GM15510 (cell line): ENCODE data around the gene HIVEP2.

Source experiments
- POLR2A ChIP-seq: IDR thresholded peaks from 3 replicates; pipeline ENCODE4 v1.6.1; 2011; ENCODE audit warnings: borderline replicate concordance; ENCODE audit not compliant: insufficient read length; ENCODE audit errors: extremely low read depth

Gene HIVEP2

DNA sequence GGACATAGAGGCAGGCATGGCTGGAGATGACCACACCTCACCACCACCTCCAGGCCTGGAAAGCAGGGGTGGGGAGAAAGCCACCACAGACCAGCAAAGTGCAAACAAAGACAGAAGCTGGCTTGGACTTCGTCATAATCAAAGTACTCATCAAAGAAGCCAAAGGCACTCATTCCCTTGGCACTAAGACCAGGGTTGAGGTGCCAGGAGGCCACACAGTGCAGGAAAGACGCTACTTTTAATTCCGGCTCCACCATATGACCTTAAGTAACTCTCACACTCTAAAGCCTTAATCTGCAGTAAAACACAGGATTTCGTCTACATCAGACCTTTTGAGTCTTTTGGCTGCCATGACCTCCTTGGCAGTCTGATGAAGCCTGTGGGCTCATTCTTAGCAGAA is 123.1 kb downstream of the HIVEP2 start:
- TF ChIP-seq POLR2A, result no peak

DNA sequence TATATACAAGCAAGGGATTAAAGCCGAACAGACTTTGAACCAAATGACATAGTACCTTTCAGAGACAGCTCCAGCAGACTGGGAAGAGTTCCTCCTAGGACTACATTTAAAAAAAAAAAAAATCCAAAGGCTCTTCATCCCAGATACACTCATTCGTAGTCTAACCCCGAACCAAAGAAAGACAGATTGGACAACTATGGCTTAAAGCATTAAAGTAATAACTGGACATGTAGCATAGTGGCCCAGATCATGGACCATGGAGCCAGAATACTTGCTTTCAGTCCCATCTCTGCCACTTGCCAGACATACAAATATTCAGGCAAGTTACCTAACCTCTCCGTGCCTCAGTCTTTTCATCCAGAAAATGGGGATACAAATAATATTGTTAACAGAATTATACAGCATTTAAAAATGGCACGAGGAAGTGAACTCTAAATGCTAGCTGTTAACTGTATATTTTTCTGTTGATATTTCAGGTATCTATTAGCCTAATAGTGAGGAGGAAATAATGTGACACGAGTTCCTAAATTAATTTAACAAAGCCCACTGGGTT is 123.7 kb downstream of the HIVEP2 start:
- TF ChIP-seq POLR2A, result no peak

DNA sequence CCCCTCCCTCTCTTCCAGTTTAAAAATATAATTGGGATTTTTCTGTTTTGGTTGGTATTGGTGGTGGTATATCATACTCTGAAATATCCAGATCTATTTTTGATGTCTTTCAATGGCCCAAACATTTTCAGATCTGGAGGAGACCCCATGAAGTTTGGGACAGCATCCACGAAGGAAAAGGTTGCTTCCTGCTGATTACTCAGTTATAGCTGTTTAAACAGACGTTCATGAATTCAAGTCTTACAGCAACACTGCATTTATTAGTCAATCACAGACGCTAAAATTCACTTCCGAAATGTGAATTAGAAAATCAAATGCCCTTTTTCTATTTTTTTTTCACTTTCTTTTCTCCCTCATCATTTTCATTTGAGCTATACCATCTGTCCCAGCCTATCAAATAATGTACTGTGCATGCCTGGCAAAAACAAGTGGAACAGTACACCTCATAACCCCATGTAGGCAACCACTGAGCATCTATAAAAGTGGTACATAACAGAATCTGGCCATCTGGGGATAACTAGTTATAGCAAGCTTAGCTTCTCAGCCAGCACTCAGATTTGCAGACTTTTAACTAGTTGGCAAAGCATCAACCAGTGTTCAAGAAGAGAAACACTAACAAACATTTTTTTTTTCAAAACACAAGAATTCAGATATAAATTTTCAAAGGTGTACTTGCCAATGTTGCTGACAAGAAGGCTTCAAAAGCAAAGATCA is 124.5 kb downstream of the HIVEP2 start:
- no peak for TF ChIP-seq POLR2A

DNA sequence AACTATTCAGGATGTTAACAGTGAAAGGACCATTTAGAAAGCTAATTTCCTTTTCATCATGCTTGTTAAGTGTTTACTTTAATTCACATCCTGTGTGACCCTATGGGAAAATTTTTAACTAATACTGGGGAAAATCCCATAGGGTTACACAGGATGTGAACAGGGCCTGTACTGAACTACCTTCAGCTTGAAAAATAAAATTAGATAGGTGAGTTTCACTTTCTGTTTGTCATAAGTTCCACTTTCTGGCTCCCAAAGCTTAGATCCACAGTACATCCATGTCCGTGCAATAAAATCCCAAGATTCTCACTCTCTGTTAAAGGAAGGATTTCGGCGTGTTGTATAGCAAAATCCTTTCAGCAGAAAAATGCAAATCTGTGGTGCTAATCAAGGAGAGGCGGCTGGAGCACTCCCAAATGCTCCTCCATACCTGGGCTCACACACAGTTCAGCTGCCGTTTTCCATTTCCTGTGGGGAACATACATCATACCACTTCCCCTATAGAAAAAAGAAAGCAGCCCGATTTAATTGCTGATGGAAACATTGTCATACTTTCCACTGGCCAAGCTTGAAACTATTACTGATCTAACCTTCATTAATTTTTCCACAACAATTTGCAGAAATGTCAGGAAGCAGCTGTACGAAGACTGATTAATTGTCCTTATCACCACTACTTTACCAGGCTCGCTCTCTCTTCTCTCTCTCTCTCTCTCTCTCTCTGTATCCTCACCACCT is 125.2 kb downstream of the HIVEP2 start:
- no peak for TF ChIP-seq POLR2A

DNA sequence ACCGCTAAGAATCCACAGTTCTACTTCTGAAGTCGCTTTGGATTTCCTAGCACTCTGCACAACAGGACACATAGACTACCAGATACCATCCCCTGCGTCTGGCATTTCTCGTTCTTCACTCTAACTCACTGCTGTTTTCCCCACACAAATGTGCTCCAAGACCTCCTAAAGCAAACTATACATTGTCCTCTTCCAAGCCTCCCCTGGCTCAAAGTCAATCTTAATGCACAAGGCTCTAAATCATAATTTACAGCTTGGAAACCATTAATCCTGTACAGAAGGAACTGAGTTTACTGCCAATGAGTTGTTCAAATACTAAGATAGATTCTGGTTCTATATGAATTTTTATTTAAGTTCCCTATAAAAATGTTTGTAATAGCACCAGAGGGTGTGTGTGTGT is 128.5 kb downstream of the HIVEP2 start:
- no peak for TF ChIP-seq POLR2A

DNA sequence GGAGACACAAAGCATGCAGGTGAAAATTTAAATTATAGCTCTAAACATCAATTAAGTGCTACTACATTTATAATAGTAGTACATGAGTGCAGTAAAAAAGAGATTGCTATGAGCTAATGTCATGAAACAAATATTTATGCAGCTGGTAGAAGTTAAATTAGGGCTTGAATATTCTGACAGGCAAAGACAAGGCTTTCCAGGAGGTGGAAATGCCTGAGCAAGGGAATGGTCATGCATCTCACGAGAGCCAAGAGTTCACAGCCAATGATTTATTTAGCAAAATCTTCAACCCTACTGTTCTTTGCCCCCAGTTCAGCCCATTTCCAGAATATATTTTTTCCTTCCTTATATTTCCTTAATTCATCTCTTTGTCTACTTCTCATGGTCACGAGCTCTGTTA is 128.9 kb downstream of the HIVEP2 start:
- TF ChIP-seq POLR2A, result no peak

DNA sequence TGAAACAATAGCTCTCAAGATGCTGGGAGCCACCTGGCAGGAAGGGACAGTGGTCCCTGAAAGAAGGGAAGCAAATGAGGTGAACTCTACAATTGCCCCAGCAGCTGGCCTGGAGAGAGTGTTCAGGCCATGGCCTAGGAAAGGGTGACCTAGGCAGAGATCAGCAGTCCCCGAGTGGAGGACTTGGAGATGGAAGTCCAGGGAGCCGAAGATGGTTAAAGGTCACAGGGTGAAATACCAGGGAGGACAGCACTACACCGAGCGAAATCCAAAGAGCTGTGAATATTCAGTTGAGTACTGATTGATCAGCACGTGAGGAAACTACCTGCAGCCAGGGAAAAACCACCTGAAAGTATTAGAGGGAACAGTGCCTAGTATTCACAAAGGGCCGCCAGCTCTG is 133.1 kb downstream of the HIVEP2 start:
- no peak for TF ChIP-seq POLR2A

DNA sequence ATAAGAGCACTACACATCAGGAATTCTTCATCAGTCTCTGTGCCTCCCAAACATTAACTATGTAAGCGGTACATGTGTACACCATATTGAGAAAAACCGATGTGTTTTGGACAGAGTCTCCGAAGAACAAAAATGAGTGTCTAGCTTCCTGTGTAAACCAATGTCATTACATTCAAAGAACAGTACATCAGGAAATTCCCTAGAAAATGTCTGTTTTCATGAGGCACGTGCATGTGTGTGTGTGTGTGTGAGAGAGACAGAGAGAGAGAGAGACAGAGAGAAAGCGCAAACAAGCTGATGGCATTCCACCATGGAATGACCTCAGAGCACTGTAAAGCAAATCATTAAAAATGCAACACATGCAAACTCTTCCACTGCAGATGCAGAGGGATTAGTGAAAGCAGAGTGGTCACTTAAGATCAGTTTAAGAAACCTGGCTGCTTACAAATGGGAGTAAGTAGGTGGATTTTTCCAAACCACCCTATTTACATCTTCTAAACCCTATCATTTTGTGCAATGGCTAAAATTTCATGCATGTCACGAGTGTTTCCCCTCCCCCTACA is 133.9 kb downstream of the HIVEP2 start:
- no peak for TF ChIP-seq POLR2A

DNA sequence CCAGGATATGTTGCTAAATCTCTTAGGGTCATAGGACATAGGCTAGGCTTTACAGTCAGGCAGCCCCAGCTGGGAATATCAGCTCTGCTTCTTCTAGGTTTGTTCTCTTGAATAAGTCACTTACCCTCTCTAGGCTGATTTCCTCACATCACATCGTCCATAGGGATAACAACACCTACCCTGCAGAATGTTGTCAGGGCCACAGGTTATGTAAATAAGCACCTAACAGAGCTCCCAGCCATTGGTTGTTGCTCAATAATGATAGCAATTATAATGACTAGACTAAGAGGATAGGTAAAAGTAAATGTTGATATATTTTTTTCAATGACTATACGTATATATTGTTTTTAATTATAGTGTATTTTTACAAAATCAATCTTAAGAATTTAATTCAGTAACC is 135.0 kb downstream of the HIVEP2 start:
- TF ChIP-seq POLR2A, result no peak

DNA sequence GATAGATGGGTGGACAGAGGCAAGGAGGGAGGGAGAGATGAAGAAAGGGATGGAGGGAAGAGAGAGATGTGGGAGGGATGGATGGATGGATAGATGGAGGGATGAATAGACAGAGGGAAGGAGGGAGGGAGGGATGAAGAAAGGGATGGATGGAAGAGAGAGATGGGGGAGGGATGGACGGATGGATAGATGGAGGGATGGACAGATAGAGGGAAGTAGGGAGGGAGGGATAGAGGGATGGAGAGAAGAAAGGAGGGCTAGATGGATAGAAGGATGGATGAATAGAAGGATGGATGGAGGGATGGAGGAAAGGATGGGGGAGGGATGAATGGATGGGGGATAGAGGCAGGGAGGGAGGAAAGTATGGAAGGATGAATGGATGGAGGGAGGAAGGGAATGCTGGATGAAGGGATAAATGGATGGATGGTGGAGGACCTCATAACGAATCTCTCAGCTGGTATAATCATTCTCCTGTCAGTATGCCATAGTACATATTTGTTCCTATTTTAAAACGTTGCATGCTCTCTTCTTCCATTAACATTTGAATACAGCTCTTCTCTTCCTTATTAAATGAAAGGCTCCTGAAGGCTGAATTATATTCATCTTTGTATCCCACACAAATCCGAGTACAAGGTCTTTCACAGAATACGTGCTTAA is 136.4 kb downstream of the HIVEP2 start:
- no peak for TF ChIP-seq POLR2A

DNA sequence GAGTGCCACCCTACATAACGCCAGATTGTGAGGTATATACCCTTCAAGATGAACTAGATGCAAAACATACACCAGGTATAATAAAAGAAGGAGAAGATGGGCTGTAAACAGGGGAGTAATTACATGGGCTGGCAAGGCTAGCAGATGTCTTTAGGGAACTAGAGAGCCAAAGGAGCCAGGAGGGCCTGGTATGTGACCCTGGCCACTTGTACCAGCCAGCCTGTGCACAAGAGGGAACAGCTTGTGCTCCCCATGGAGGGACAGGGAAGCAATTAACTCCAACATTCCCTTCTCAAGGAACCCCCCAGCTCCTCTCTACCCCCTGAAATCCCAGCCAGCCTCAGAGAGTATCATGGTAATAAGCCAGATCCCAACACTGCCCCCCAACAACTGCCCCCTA is 139.9 kb downstream of the HIVEP2 start:
- TF ChIP-seq POLR2A, result no peak

DNA sequence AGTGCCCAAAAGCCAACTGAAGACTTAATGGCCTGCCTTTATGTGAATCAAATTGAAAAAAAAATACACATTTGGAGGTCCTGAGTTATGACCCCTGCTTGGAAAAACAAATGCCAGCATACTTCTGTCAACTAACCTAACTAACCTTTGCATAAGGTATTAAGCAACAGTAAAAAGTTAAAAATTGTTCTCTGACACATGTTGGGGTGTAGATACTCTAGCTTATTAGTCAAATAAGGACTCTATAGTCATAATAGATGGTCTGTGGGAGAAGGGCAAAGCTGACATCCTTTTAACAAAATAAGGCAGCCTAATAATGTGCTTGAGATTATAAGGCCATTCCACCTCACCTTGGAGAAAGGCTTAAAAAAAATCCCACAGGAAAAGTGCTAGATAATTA is 140.5 kb downstream of the HIVEP2 start:
- no peak for TF ChIP-seq POLR2A

DNA sequence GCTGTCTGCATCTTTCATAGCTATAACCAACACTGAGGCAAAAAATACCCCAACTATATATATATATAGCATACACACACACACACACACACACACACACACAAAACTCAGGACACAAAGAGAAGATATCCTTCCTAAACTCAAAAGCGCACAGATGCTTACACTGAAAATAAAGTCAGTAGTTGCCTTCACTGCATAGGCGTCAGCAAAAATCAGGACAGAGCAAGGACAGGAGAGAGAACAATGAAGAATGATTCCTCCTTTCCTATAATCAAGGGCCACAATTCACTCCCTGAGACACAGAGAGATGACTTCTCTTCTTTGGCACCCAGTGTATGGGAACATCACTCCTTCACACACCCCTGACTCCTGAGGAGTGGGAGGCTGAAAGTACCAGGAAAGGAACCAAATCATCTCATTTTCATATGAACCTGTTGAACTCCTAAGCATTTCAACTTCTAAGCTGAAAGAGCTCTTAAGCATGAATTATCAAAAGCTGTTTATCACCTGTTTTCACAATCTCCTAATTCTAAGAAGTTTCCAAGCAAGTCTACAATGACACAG is 141.4 kb downstream of the HIVEP2 start:
- TF ChIP-seq POLR2A, result no peak

DNA sequence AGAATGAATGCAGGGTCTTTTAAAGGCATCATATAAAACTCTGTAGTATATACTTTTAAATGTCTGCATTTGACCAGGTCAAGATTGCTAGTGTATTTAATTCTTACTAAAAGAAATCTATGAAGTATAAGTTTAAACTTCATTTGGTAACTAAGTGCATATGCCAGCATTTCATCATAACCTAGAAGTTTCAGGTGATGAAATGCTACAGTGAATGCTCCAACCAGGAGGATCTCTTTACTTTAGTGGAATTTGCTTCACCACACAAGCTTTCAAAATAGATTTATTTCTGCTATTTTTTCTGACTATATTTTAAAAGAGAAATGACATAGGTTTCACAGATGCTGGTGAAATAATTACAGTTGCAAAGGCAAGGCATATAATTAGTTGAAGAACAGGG is 141.9 kb downstream of the HIVEP2 start:
- TF ChIP-seq POLR2A, result no peak

DNA sequence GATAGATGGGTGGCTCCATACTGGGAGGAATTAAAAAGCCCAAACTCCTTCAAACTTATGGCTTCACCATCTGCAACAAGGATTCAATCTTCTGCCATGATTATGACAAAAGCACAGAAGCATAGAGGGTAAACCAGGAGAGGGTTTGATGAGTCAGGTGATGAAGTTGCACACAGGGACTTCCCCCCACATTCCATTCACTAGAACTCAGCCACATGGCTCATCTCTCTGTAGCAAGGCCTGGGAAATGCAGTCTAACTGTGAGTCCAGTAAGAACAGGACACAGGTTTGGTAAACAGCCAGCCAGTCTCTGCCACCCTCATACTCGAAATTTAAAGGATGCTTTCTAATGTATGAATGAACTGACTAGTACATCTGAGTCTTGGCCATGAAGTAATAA is 142.9 kb downstream of the HIVEP2 start:
- TF ChIP-seq POLR2A, result no peak

DNA sequence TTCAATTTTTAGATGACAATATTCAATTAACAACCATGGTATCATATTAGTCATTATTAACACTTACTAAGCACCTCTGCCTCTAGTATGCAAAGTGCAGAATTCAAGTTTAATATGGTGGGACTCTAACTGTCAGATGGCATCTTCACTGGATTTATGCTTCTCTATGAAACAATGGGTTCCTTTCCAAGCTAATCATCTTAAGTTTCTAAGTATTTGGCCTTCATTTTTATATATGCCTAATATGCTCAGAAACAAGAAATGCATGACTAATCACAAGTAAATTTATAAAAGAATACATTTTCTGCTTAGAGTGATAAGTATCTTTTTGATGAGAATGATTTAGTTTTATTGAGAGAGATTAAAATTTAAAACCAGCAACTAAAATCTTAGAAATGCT is 144.7 kb downstream of the HIVEP2 start:
- TF ChIP-seq POLR2A, result no peak

DNA sequence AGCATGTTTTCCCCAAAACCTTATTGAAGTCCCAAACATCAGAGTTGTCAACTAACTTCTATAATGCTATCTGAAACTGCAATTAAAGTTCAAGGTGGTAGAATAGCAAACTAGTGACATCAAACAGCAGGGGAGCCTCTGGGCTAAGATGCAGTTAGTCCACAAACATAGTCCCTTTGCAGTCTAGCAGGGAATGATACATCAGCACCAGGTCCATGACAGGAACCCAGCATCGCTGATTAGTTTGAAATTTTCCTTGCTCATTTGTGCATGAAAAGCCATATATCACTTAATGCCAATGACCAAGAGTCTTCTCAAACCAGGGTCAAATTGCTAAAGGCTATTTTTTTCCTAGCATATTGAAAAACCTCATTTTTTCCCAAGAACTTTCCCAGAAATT is 145.3 kb downstream of the HIVEP2 start:
- no peak for TF ChIP-seq POLR2A
